Activated B cell treated with CpG ODN at 0.5 μM for 24 hours (primary cell): ENCODE results near the gene MRGPRG. TPM values are rescaled to one million over a fixed set of nuclear protein-coding genes. Genes with fewer than 3 reads are reported as not detected.

Experiments used
- ATAC-seq: fragments of 200-7000 bp; cut with Tn5 transposase; one replicate; pipeline ENCODE4 v1.10.0; 2021; ENCODE audit warnings: low read depth, mild to moderate bottlenecking, moderate library complexity
- CTCF ChIA-PET: fragments of 350-600 bp; sonication (Branson Sonifier 250); formaldehyde crosslinking; loops from one replicate; lab custom pipeline; 2021; ENCODE audit warnings: antibody characterized with exemption; lab: Charles Lee
- POLR2A ChIA-PET: fragments of 350-600 bp; sonication (Branson Sonifier 250); formaldehyde crosslinking; loops from one replicate; lab custom pipeline; 2021; ENCODE audit warnings: antibody characterized with exemption; lab: Charles Lee
- DNase-seq: peaks from one replicate; pipeline ENCODE4 v3.0.0; 2022
- H3K27ac Mint-ChIP-seq: one replicate; pipeline ENCODE4 v1.8.0; 2020; ENCODE audit warnings: mixed read lengths
- H3K27me3 Mint-ChIP-seq: one replicate; pipeline ENCODE4 v1.8.0; 2021; ENCODE audit warnings: mixed read lengths
- H3K36me3 Mint-ChIP-seq: one replicate; pipeline ENCODE4 v1.8.0; 2021; ENCODE audit warnings: low read depth, mixed read lengths
- H3K4me1 Mint-ChIP-seq: one replicate; pipeline ENCODE4 v1.8.0; 2021; ENCODE audit warnings: mixed read lengths
- H3K4me3 Mint-ChIP-seq: one replicate; pipeline ENCODE4 v1.8.0; 2020; ENCODE audit warnings: mild to moderate bottlenecking, mixed read lengths
- H3K9me3 Mint-ChIP-seq: one replicate; pipeline ENCODE4 v1.8.0; 2020; ENCODE audit warnings: mixed read lengths
- CTCF ChIP-seq: fragments of 200-600 bp; IDR thresholded peaks from one replicate; pipeline ENCODE4 v1.8.0; 2022; ENCODE audit warnings: antibody characterized with exemption, mild to moderate bottlenecking
- intact Hi-C: fragments of 100-400 bp; cut with micrococcal nuclease; formaldehyde crosslinking; loops from one replicate; pipeline ENCODE4 v1.15.1; 2024
- total RNA-seq: library from RNA; stranded (reverse); gene quantifications from 2 replicates; pipeline ENCODE4 v1.2.3, GENCODE V29; 2022

MRGPRG gene
- total RNA-seq, 1 donor from 2014 or later = not detected

- TF ChIP-seq CTCF = no peak
- H3K27ac Mint-ChIP-seq = no peak overlapping the region
- H3K4me3 Mint-ChIP-seq = no peak overlapping the region
- no peak for ATAC-seq
- intact Hi-C loops = no loop called here
- H3K9me3 Mint-ChIP-seq = no peaks in the 10 kb centered on the region
- H3K4me1 Mint-ChIP-seq = no peaks in the 10 kb centered on the region
- POLR2A ChIA-PET = no interaction called here
- H3K36me3 Mint-ChIP-seq = no peaks in the 10 kb centered on the region
- DNase-seq = no peak
- peaks cover 4% of the 10 kb centered on the region for H3K27me3 Mint-ChIP-seq
- CTCF ChIA-PET = no interaction called here
Observed at GRCh38 chr11:3202759-3203158, 15.9 kb downstream of the MRGPRG start.

- ATAC-seq (no peak), DNase-seq (no peak)
- H3K4me1 Mint-ChIP-seq = no peaks in the 10 kb centered on the region
- no peaks in the 10 kb centered on the region for H3K36me3 Mint-ChIP-seq
- CTCF ChIA-PET = no interaction called here
- H3K27me3 Mint-ChIP-seq = peaks cover 4% of the 10 kb centered on the region
- POLR2A ChIA-PET = no interaction called here
- no peak for TF ChIP-seq CTCF
- no peaks in the 10 kb centered on the region for H3K9me3 Mint-ChIP-seq
- intact Hi-C loops = no loop called here
- no peak overlapping the region for H3K27ac Mint-ChIP-seq
- H3K4me3 Mint-ChIP-seq = no peak overlapping the region
Observed at GRCh38 chr11:3202305-3202704, 16.3 kb downstream of the MRGPRG start.

- POLR2A ChIA-PET = no interaction called here
- H3K4me1 Mint-ChIP-seq = no peaks in the 10 kb centered on the region
Observed at GRCh38 chr11:3201677-3202181, 16.9 kb downstream of the MRGPRG start.

GRCh38 chr11:3201112-3201581 is 17.5 kb downstream of the MRGPRG start:
- no peak for ATAC-seq
- peaks cover 4% of the 10 kb centered on the region for H3K27me3 Mint-ChIP-seq
- H3K9me3 Mint-ChIP-seq = no peaks in the 10 kb centered on the region
- H3K36me3 Mint-ChIP-seq = no peaks in the 10 kb centered on the region
- CTCF ChIA-PET = no interaction called here
- no peak overlapping the region for H3K4me3 Mint-ChIP-seq
- no peak for DNase-seq
- intact Hi-C loops = no loop called here
- no peaks in the 10 kb centered on the region for H3K4me1 Mint-ChIP-seq
- no peak overlapping the region for H3K27ac Mint-ChIP-seq
- TF ChIP-seq CTCF = no peak
- POLR2A ChIA-PET = no interaction called here

More at GRCh38 chr11:3201677-3202181, 16.9 kb downstream of the MRGPRG start:
- DNase-seq (no peak), ATAC-seq (no peak)
- CTCF ChIA-PET = no interaction called here
- TF ChIP-seq CTCF = no peak
- intact Hi-C loops = no loop called here
- no peak overlapping the region for H3K27ac Mint-ChIP-seq
- no peak overlapping the region for H3K4me3 Mint-ChIP-seq
- peaks cover 4% of the 10 kb centered on the region for H3K27me3 Mint-ChIP-seq
- no peaks in the 10 kb centered on the region for H3K36me3 Mint-ChIP-seq
- H3K9me3 Mint-ChIP-seq = no peaks in the 10 kb centered on the region

GRCh38 chr11:3200388-3201111 is 18.1 kb downstream of the MRGPRG start:
- ChIA-PET POLR2A (no interaction called here), CTCF (no interaction called here)
- Mint-ChIP-seq H3K36me3 (no peaks in the 10 kb centered on the region), H3K27ac (no peak overlapping the region), H3K4me1 (no peaks in the 10 kb centered on the region), H3K9me3 (no peaks in the 10 kb centered on the region), H3K27me3 (peaks cover 4% of the 10 kb centered on the region), H3K4me3 (no peak overlapping the region)
- no peak for ATAC-seq
- TF ChIP-seq CTCF = no peak
- intact Hi-C loops = no loop called here
- DNase-seq = no peak
